Activated T-cell treated with anti-CD3 and anti-CD28 coated beads, Interleukin-2, amount 50 U/mL, for 1 hour (primary cell): ENCODE measurements around the gene GEMIN5.
"Not testable (repeated sequence)": the region's sequence is repeated elsewhere in the genome, so short reads cannot be mapped to it uniquely, and the experiment has no call there.

Experiments
- DNase-seq: peaks from one replicate; pipeline ENCODE4 v3.0.0-alpha.2; 2020

GEMIN5 gene

GRCh38 chr5:154940375-154940771 lies 2.4 kb upstream of the GEMIN5 start:
- no peak for DNase-seq

- not testable (repeated sequence) for DNase-seq
Observed at GRCh38 chr5:154939387-154939786, 1.4 kb upstream of the GEMIN5 start.

GRCh38 chr5:154937186-154937717 lies 759 bp downstream of the GEMIN5 start:
- no peak for DNase-seq

GRCh38 chr5:154934881-154935280 lies 3.1 kb downstream of the GEMIN5 start:
- no peak for DNase-seq

GRCh38 chr5:154933537-154933936 lies 4.5 kb downstream of the GEMIN5 start:
- DNase-seq, result no peak

- DNase-seq, result no peak
Observed at GRCh38 chr5:154923441-154924430, 14.3 kb downstream of the GEMIN5 start.

- DNase-seq, result no peak
Observed at GRCh38 chr5:154917757-154918156, 20.3 kb downstream of the GEMIN5 start.

GRCh38 chr5:154916874-154917273 lies 21.1 kb downstream of the GEMIN5 start:
- DNase-seq, result no peak

- DNase-seq, result not testable (repeated sequence)
Observed at GRCh38 chr5:154905601-154906000, 32.4 kb downstream of the GEMIN5 start.

GRCh38 chr5:154901913-154902312 lies 36.1 kb downstream of the GEMIN5 start:
- DNase-seq, result no peak

- no peak for DNase-seq
Observed at GRCh38 chr5:154901276-154901675, 36.7 kb downstream of the GEMIN5 start.

GRCh38 chr5:154900066-154900465 lies 37.9 kb downstream of the GEMIN5 start:
- no peak for DNase-seq

- DNase-seq, result no peak
Observed at GRCh38 chr5:154899151-154899816, 38.7 kb downstream of the GEMIN5 start.

GRCh38 chr5:154898210-154898609 lies 39.8 kb downstream of the GEMIN5 start:
- DNase-seq, result no peak

- no peak for DNase-seq
Observed at GRCh38 chr5:154896562-154897165, 41.3 kb downstream of the GEMIN5 start.

- DNase-seq, result no peak
Observed at GRCh38 chr5:154895606-154896561, 42.1 kb downstream of the GEMIN5 start.

- no peak for DNase-seq
Observed at GRCh38 chr5:154893381-154893780, 44.6 kb downstream of the GEMIN5 start.

GRCh38 chr5:154892369-154892771 lies 45.6 kb downstream of the GEMIN5 start:
- DNase-seq, result no peak

- DNase-seq, result no peak
Observed at GRCh38 chr5:154885439-154885838, 52.6 kb downstream of the GEMIN5 start.

GRCh38 chr5:154884424-154884823 lies 53.6 kb downstream of the GEMIN5 start:
- DNase-seq, result no peak

GRCh38 chr5:154881986-154882385 lies 56.0 kb downstream of the GEMIN5 start:
- no peak for DNase-seq
